Measurements from ENCODE around the gene PLLP.
"Not testable (repeated sequence)": the region's sequence is repeated elsewhere in the genome, so short reads cannot be mapped to it uniquely, and the experiment has no call there.

PLLP gene

DNA sequence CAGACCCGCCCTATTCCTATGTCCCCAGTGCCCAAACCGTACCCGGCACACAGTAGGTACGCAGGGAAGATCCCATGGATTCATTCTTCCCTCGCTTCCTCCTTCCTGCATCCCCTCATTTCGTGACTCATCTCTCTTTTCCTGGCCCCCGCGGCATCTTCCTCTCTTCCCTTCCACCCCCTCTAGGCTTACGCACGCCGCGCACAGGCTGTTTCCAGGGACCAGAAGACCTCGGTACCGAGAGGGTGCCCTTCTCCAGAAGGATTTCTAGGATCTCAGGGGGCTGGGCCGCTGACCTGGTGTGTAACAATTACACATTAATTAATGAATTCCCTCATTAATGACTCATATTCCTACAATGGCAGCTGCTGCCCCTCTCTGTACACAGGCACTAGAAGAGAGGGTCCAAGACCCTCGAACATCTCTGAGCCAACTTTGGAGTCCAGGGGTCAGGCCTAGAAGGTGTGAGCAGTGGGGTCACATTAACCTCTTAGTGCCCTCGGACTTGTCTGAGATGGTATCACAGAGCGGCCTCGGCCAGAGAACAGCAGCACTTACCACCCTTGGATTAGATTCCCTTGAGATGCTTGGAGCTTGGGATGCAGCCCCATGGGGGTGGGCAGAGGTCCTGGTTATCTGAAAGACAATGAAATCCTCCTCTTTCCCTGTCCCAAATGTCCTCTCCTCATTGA is 16.8 kb upstream of the PLLP start:
- no peak for DNase-seq

DNA sequence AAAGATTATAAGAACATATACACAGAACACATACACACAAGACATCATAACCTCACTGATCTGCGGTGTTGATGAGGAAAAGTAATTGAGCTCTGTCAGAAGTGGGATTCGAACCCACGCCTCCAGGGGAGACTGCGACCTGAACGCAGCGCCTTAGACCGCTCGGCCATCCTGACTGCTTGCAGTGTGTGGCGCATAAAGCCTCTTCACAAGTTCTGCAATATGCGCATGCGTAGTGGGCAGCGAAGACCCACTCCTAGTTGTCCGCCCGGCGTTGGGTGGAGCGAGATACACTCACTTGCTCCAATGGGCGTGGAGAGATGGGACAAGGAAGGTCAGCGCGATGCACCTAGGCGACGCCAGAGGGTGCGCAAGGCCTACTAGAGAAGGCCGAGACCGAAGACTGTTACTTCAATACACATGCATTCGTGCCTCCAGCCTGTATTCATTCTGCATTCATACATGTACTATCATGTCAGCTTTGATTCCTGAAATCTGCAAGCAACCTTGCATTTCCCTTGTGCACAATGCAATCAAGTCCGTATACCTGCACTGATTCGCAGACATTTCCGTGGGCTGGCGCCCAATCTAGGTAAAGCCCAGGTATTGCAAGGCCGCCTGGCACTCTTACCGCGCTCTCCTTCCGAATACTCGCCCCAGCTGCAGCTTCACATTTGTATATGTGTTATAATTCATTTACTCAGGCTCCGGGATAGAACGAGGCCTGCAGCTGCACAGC is 16.1 kb upstream of the PLLP start:
- peak; percentile 99 for DNase-seq

GRCh38 chr16:57299719-57300386 is 15.4 kb upstream of the PLLP start:
- peak; percentile 78 for DNase-seq

DNA sequence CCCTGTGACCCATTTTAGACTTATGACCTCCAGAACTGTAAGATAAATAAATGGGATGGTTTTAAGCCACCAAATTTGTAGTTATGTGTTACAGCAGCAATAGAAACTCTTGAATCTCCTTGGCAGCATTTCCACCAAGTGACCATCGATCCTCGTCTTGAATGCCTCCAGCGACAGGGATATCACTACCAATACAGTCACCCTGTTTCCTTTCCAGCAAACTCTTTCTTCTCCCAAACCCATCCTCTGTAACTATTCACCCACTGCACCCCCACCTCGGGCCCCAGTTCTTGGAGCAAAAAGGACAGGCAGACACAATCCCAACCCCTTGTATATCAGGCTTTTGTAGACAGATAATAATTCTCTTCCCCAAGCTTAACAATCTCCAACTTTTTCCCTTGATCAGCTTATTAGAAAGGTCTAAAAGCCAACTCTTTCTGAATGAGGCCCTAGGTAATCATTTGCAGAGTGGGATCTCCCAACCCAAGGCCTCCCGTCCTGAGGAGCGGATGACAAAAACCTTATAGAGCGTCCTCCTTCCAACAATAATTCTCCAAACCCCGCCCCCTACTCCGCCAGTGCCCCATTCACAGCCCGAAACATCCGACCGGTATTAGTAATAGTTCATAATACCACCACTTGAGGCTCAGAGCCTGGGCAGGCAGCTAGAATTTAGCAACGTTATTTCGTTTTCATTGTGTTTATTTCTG is 14.7 kb upstream of the PLLP start:
- no peak for DNase-seq

DNA sequence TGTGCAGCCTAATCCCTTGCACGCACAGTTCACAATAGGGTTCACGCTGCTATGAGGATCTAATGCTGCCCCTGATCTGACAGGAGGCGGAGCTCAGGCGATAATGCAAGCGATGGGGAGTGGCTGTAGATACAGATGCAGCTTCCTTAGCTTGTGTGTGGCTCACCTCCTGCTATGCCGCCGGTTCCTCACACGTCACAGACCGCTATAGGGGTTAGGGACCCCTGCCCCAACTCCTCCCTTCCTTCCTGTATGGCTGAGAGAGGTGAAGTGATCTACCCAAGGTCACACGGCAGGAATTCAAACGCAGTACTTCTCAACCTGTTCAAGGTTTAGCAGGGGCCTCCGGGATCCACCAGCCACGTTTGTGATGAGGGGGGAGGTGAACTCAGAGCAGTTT is 13.4 kb upstream of the PLLP start:
- DNase-seq, result peak; percentile 14

- no peak for DNase-seq
These were observed 5.2 kb upstream of the PLLP start for GRCh38 chr16:57289391-57290257.

DNA sequence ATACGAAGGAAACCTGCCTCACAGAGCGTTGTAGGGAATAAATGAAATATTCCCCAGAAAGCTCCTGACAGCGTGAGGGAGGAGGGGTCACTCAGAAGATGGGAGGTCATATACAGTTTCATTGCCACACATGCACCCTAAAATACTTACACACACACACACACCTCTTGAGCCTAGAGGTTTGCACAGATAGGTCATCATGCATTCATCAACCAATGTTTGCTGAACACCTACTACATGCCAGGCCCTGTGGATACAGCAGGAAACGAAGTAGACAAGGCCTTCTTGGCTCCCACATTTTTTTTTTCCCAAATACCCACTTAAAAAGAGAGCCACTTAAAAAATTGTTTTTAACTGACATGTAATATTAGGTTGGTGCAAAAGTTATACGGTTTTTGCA is 907 bp upstream of the PLLP start:
- no peak for DNase-seq

GRCh38 chr16:57284952-57285363 is 486 bp upstream of the PLLP start:
- no peak for DNase-seq

DNA sequence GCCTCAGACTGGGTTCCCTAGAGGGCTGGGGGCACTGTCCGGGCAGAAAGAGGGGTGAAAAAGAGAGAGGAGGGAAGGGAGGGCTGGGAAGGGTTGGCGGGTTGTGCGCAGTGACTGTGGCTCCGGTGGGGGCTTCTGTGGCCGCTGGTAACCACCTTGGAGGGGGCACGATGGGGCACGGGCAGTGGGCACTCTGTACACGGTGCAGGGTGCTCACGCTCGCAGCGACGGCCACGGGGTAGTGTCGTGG is 588 bp downstream of the PLLP start:
- DNase-seq, result no peak

- no peak for DNase-seq
These were observed 1.1 kb downstream of the PLLP start for GRCh38 chr16:57283214-57283958.

DNA sequence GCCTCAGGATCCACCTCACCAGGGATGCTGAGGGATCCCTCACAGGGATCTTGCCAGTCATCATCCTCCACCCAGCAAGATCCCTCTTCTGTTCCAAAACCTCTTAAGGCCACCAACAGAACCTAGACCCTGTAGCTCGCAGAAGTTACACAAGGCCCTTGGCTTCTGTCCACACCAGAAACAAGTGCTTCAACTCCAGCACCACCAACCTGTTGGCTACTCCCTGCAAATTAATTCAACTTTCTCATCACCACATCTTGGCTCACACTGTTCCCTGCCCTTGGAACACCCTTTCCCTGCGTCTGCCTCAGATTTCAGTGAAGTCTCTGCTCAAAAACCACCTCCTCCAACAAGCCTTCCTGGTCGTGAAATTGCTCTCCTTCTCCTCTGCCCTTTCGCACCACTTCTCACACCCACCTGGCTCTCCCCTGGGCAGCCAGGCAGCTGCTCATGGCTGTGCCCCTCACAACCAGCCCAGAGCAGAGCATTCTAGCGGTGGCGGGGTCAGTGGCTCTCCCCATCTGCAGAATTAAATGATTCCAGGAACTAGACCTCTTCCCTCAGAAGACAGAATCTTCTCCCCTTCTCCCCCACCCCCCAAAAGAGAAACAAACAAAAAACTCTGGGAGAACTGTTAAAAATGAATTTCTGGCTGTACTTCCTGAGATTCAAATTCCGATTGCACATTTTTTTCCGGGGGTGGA is 1.8 kb downstream of the PLLP start:
- DNase-seq, result no peak

DNA sequence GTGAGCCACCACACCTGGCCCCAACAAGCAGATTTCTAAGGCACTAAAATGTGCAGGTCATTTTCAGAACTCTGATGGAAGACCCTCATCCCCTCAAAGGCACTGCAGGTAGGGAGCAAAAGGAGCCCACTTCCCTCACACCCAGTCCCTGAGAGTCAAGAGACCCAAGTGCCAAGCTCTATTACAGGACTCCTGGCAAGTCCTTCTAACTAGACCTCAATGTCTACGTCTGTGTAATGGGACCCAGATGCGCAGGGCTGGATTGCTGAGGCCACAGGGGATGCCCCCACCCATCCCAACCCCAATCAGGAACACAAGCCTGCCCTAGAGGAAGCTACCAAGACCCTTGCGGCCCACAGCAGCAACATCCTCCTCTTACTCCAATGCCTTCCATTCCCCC is 2.7 kb downstream of the PLLP start:
- no peak for DNase-seq

- DNase-seq, result no peak
These were observed 4.5 kb downstream of the PLLP start for GRCh38 chr16:57279780-57280638.

- DNase-seq, result no peak
These were observed 6.0 kb downstream of the PLLP start for GRCh38 chr16:57278494-57278893.

DNA sequence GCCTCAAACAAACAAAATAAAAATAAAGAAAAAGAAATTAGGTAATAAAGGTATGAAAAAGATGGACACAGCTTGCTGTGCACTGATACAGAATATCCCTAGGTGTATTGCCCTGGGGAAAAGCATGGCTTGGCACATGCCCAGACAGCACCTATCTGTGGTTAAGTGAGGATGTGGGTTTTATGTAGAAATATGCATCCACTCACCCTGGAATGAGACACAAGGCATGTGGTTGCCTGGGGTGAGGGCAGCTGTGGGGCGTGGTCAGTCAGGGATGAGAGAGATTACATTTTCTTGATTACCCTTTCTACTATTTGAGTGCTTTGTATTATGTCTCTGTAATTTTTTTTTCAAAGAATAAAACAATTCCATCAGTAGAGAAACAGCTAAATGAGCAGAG is 6.9 kb downstream of the PLLP start:
- peak; percentile 32 for DNase-seq

DNA sequence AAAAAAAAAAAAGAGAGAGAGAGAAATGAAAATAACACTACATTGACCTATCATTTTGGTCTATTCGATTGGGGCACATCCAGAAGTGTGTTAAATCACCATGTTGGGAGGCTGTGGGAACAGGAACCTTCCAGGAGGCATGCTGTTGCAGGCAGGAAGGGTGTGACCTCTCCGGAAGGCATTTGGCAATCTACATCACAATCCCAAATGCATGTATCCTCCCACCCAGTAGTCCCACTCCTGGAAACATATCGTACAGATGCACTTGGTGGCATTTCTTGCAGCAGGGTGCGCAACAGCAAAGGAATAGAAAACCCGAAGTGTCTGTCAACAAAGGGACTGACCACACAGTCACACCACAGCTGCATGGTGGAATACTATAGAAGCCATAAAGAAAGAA is 7.9 kb downstream of the PLLP start:
- no peak for DNase-seq

GRCh38 chr16:57275946-57276345 is 8.5 kb downstream of the PLLP start:
- not testable (repeated sequence) for DNase-seq

- no peak for DNase-seq
These were observed 10.6 kb downstream of the PLLP start for GRCh38 chr16:57273826-57274225.

GRCh38 chr16:57273359-57273758 is 11.1 kb downstream of the PLLP start:
- DNase-seq, result no peak

- DNase-seq, result no peak
These were observed 12.5 kb downstream of the PLLP start for GRCh38 chr16:57271867-57272495.

All from activated gamma-delta T cell treated with Interleukin-2 at 50 U/mL for 16 hours (primary cell).